Testis (tissue), 3 donors: ENCODE data around the gene ARHGAP26. TPM values are rescaled to one million over a fixed set of nuclear protein-coding genes. Genes with fewer than 3 reads are reported as not detected.

ENCODE experiments used
- DNase-seq: peaks from one replicate; pipeline ENCODE4 v3.0.0-alpha.2; 2019
- H3K27ac ChIP-seq, 2 donors: fragments of 200-600 bp; sonication (generic); one replicate each; pipeline ENCODE4 v1.5.1; 2019
- H3K27me3 ChIP-seq: fragments of 200-600 bp; sonication (generic); one replicate; pipeline ENCODE4 v1.5.1; 2019
- H3K36me3 ChIP-seq: fragments of 200-600 bp; sonication (generic); one replicate; pipeline ENCODE4 v1.5.1; 2017; ENCODE audit warnings: low read depth; ENCODE audit errors: missing control alignments
- H3K4me1 ChIP-seq: fragments of 200-600 bp; sonication (generic); one replicate; pipeline ENCODE4 v1.5.1; 2019
- H3K4me3 ChIP-seq, 2 donors: fragments of 200-600 bp; sonication (generic); one replicate each; pipeline ENCODE4 v1.5.1; 2017 to 2019
- H3K9me3 ChIP-seq: fragments of 200-600 bp; sonication (generic); one replicate; pipeline ENCODE4 v1.5.1; 2017
- POLR2A ChIP-seq: fragments of 450-650 bp; IDR thresholded peaks from one replicate; pipeline ENCODE4 v1.6.1; 2017; ENCODE audit warnings: antibody characterized with exemption, mild to moderate bottlenecking, moderate library complexity
- WGBS, 2 donors: methylation state at CpG; one replicate each; pipeline ENCODE4 v1.1.5; 2018; 5-methylcytosine and 5-hydroxymethylcytosine counted together
- intact Hi-C: fragments of 100-400 bp; cut with DNase I; formaldehyde crosslinking; loops from one replicate; pipeline ENCODE4 v1.15.1; 2023; ENCODE audit warnings: low total_unique reads
- polyA plus RNA-seq: library from polyadenylated mRNA; stranded (reverse); fragments of 350-450 nt; fragmentation: Illumina TruSeq; extraction: RNeasy Lipid Tissue Mini Kit (QIAGEN cat#74804); gene quantifications from one replicate; pipeline ENCODE4 v1.2.3, GENCODE V29; 2014; ENCODE audit warnings: low read depth, low replicate concordance; ENCODE audit not compliant: insufficient read depth
- total RNA-seq, 2 donors: library from RNA; depleted of rRNA; stranded (reverse); fragments of >200 nt; gene quantifications; one replicate each; pipeline ENCODE4 v1.2.3, GENCODE V29; 2016
- TF ChIP-seq, protein P1 (sequence below), 3 experiments: fragments of 450-650 bp in 2 of 3; fragments of 200-600 bp in 1 of 3; sonication (generic) in 1 of 3; IDR thresholded peaks; one replicate each; pipeline ENCODE4 v1.5.1; 2016 to 2019; ENCODE audit warnings: antibody characterized with exemption in 3 of 3, mild to moderate bottlenecking in 2 of 3, moderate library complexity in 1 of 3

The ARHGAP26 gene
- total and polyA plus RNA-seq, 3 donors from 2014 or later: 33.8 to 98.7 (median 95.7) TPM

DNA sequence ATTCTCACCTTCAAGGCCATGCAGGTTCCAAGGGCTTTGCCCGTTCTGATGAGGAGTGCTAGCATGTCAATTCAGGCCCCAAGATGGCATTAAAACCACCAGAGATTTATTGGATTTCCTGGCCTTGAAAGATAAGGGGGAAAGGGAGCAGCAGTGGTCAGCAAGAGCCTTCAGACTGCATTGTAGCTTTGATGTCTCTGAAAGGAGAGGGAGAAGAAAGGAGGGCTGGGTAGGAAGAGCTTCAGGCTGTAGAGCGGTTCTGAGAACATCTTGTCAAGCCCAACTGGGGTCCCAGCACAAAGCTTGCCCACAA, 42.5 kb upstream of the ARHGAP26 start:
- DNase-seq: no peak
- no peaks in the 10 kb centered on the region for H3K27me3 ChIP-seq
- TF ChIP-seq, protein P1, sequence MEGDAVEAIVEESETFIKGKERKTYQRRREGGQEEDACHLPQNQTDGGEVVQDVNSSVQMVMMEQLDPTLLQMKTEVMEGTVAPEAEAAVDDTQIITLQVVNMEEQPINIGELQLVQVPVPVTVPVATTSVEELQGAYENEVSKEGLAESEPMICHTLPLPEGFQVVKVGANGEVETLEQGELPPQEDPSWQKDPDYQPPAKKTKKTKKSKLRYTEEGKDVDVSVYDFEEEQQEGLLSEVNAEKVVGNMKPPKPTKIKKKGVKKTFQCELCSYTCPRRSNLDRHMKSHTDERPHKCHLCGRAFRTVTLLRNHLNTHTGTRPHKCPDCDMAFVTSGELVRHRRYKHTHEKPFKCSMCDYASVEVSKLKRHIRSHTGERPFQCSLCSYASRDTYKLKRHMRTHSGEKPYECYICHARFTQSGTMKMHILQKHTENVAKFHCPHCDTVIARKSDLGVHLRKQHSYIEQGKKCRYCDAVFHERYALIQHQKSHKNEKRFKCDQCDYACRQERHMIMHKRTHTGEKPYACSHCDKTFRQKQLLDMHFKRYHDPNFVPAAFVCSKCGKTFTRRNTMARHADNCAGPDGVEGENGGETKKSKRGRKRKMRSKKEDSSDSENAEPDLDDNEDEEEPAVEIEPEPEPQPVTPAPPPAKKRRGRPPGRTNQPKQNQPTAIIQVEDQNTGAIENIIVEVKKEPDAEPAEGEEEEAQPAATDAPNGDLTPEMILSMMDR (IDR thresholded peaks at IDR 0.05): no peak
- TF ChIP-seq POLR2A: no peak
- no peaks in the 10 kb centered on the region for H3K36me3 ChIP-seq
- H3K4me1 ChIP-seq: no peaks in the 10 kb centered on the region
- no peak overlapping the region for H3K27ac ChIP-seq
- no peak overlapping the region for H3K4me3 ChIP-seq
- intact Hi-C loops: loop anchor here (5.0 kb wide), 1 partner anchor 150 kb away; no protein-coding TSS in a partner anchor
- H3K9me3 ChIP-seq: no peaks in the 10 kb centered on the region
- WGBS, 2 donors: 84 to 89% methylated on average over 2 of the region's 2 CpGs

GRCh38 chr5:142735323-142736246, 34.6 kb upstream of the ARHGAP26 start:
- Histone ChIP-seq H3K4me3 (no peak overlapping the region), H3K36me3 (no peaks in the 10 kb centered on the region), H3K9me3 (no peaks in the 10 kb centered on the region), H3K27me3 (no peaks in the 10 kb centered on the region), H3K27ac (no peak overlapping the region), H3K4me1 (no peaks in the 10 kb centered on the region)
- 80 to 86% methylated on average over 8 of the region's 8 CpGs for WGBS, 2 donors
- no peak for DNase-seq
- TF ChIP-seq, protein P1 (IDR thresholded peaks at IDR 0.05): no peak
- TF ChIP-seq POLR2A: no peak
- intact Hi-C loops: no loop called here

DNA sequence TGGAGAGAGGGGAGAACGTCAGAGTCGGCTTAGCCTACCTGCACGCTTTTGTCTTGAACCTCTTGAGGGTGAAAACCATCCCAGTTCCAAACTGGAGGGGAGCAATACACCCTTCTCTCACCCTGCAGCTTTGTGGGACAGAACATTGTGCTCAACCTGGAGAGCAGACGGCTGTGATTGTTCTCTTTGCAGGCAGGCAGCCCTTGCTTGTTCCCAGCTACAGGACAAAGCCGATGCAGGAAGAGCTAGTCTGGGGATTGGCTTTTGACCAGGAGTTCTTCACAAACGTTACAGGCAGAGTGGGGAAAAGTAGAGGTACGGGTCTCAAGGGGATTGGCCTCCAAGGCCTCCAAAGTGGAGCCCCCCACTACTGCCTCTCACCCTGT, 33.9 kb upstream of the ARHGAP26 start:
- 78 to 86% methylated on average over 5 to 7 of the region's 7 CpGs for WGBS, 2 donors
- DNase-seq: no peak

DNA sequence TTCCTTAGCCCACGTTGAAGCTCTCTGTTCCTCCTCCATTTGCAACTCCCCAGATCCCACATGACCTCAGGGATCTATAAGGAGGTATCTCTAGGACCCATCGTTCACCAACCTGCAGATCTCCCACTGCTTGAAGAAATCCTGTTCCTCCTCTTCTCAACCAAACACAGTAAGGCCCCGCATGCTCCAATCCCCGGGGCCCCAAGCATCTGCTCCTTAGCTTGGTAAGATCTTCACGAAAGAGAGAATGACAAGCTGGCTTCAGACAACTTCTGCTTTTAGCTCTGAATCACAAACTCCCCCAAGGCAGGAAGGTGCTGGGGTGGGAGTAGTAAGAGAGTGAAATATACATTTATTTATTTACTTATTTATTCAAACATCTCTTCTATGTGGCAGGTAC, 33.0 kb upstream of the ARHGAP26 start:
- TF ChIP-seq, protein P1 (IDR thresholded peaks at IDR 0.05): no peak
- TF ChIP-seq POLR2A: no peak
- H3K4me1 ChIP-seq: no peaks in the 10 kb centered on the region
- H3K27ac ChIP-seq: no peak overlapping the region
- DNase-seq: no peak
- H3K27me3 ChIP-seq: no peaks in the 10 kb centered on the region
- H3K4me3 ChIP-seq: no peak overlapping the region
- no peaks in the 10 kb centered on the region for H3K36me3 ChIP-seq
- WGBS, 2 donors: 85 to 91% methylated on average over 5 of the region's 5 CpGs
- intact Hi-C loops: no loop called here
- H3K9me3 ChIP-seq: no peaks in the 10 kb centered on the region

More for the DNA sequence above, 33.9 kb upstream of the ARHGAP26 start:
- Histone ChIP-seq H3K4me3 (no peak overlapping the region), H3K27me3 (no peaks in the 10 kb centered on the region), H3K4me1 (no peaks in the 10 kb centered on the region), H3K27ac (no peak overlapping the region), H3K9me3 (no peaks in the 10 kb centered on the region), H3K36me3 (no peaks in the 10 kb centered on the region)
- no peak for TF ChIP-seq POLR2A
- TF ChIP-seq, protein P1 (IDR thresholded peaks at IDR 0.05): no peak
- intact Hi-C loops: no loop called here
